Mononuclear cell (primary cell): ENCODE results near the gene SMG9. TPM values are rescaled to one million over a fixed set of nuclear protein-coding genes. Genes with fewer than 3 reads are reported as not detected.
A peak's percentile ranks its signal among the peaks of the same experiment; 100 is the strongest.
"Not testable (repeated sequence)": the region's sequence is repeated elsewhere in the genome, so short reads cannot be mapped to it uniquely, and the experiment has no call there.

Source experiments
- H3K27me3 ChIP-seq: 2 replicates; pipeline ENCODE4 v1.6.0; 2011; ENCODE audit warnings: low read length, control low read depth; ENCODE audit not compliant: insufficient read depth
- H3K4me1 ChIP-seq: 2 replicates; pipeline ENCODE4 v1.5.1; 2011; ENCODE audit warnings: mild to moderate bottlenecking, low read length, control low read depth; ENCODE audit not compliant: insufficient read depth
- H3K4me3 ChIP-seq: 2 replicates; pipeline ENCODE4 v1.5.1; 2011; ENCODE audit warnings: mild to moderate bottlenecking, low read length, moderate library complexity
- H3K9me3 ChIP-seq: 2 replicates; pipeline ENCODE4 v1.5.1; 2011; ENCODE audit warnings: low read depth, mild to moderate bottlenecking, control low read depth, low read length
- total RNA-seq: library from RNA; depleted of rRNA; stranded (reverse); fragments of >200 nt; gene quantifications from one replicate; pipeline ENCODE4 v1.2.3, GENCODE V29; 2012

SMG9 gene
- total RNA-seq, 1 donor, result 11.4 TPM

GRCh38 chr19:43769256-43769655, 14.5 kb upstream of the SMG9 start:
- H3K27me3 ChIP-seq, result no peaks in the 10 kb centered on the region
- no peaks in the 10 kb centered on the region for H3K9me3 ChIP-seq
- H3K4me1 ChIP-seq, result peaks cover 63% of the 10 kb centered on the region
- H3K4me3 ChIP-seq, result no peak overlapping the region

DNA sequence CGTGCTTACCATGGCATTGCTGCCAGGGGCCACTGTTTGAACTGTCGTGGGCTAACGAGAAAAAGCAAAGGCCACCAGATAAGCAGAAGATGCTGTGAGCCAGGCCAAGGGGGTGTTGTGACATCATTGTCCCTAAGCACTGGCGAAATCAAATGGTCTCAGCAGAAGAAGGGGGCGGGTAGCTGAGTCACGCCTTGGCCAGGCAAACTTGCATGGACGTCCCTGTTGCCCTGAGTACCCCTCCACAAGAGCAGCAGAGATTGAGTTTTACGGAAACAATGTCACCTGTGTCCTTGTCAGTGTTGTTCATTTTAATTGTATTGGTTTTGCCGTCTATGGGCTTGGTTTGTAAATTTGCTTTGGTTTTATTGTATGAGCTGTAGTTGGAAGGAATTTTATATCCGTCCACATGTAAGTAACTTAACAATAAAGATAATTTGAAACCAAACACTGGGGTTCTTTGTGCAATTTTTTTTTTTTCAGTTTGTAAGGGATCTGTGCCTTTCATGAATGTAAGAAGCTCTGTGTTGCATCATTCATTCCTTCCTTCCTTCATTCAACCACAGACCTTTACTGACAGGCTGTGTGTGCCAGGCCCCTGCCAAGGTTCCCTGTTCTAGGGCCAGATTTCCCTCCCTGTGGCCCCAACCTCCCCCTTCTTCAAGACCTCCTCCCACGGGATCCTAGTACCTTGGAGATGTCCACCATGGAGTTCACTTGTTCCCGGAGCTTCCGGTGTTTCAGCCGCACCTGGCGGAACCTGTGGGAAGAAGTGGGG, 13.7 kb upstream of the SMG9 start:
- H3K4me1 ChIP-seq, result peaks cover 69% of the 10 kb centered on the region

GRCh38 chr19:43767818-43768217, 13.1 kb upstream of the SMG9 start:
- Histone ChIP-seq H3K4me1 (peaks cover 74% of the 10 kb centered on the region), H3K4me3 (no peak overlapping the region)

More for the DNA sequence above, 13.7 kb upstream of the SMG9 start:
- Histone ChIP-seq H3K4me3 (no peak overlapping the region), H3K9me3 (no peaks in the 10 kb centered on the region), H3K27me3 (no peaks in the 10 kb centered on the region)

GRCh38 chr19:43767316-43767715, 12.6 kb upstream of the SMG9 start:
- no peak overlapping the region for H3K4me3 ChIP-seq
- no peaks in the 10 kb centered on the region for H3K27me3 ChIP-seq
- H3K9me3 ChIP-seq, result no peaks in the 10 kb centered on the region
- H3K4me1 ChIP-seq, result peaks cover 74% of the 10 kb centered on the region

More at GRCh38 chr19:43767818-43768217, 13.1 kb upstream of the SMG9 start:
- Histone ChIP-seq H3K9me3 (no peaks in the 10 kb centered on the region), H3K27me3 (no peaks in the 10 kb centered on the region)

GRCh38 chr19:43766755-43767043, 11.9 kb upstream of the SMG9 start:
- Histone ChIP-seq H3K4me3 (no peak overlapping the region), H3K9me3 (no peaks in the 10 kb centered on the region), H3K4me1 (peaks cover 74% of the 10 kb centered on the region), H3K27me3 (no peaks in the 10 kb centered on the region)

DNA sequence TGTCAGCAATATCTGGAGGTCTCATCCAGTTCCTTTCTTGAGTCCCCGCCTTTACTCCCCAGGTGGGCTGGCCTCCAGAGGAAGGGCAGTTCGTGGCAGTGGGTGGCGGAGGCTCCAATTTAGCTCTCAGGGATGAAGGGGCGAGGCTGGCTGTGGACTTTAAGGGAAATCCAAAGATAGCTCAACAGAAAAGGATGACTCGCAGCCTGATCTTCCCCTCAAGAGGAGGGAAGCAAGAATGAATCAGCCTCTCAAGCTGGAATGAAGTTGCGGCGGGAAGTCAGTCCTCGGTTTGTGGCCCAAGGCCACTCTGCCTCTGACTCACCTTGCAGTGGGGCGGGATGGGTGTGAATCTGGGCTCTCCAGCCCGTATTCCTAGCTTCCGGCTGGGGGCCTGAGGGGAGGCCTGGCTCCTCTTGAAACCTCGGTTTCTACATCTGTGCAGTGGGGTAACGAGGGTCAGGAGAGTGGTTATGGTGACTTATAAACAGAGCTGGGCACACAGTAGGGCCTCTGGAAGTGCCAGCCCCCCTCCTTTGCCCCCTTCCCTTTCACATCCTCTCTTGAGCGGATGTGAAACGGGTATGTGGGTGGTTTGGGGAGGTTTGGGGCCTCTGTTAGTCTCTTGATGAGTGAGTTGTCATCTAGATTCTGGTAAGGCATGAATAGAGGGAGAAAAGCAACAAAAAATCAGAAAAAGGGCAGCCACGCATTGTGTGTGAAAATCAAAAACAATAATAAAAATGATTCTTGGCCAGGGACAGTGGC, 10.5 kb upstream of the SMG9 start:
- Histone ChIP-seq H3K9me3 (no peaks in the 10 kb centered on the region), H3K4me3 (no peak overlapping the region), H3K27me3 (no peaks in the 10 kb centered on the region), H3K4me1 (peaks cover 72% of the 10 kb centered on the region)

- H3K27me3 ChIP-seq, H3K4me3 ChIP-seq, H3K9me3 ChIP-seq: not testable (repeated sequence)
- H3K4me1 ChIP-seq, result peaks cover 67% of the 10 kb centered on the region
These were observed 9.9 kb upstream of the SMG9 start for GRCh38 chr19:43764684-43765083.

- Histone ChIP-seq H3K4me3 (no peak overlapping the region), H3K4me1 (peaks cover 60% of the 10 kb centered on the region), H3K9me3 (no peaks in the 10 kb centered on the region), H3K27me3 (no peaks in the 10 kb centered on the region)
These were observed 8.7 kb upstream of the SMG9 start for GRCh38 chr19:43763473-43763939.

GRCh38 chr19:43762814-43763213, 8.1 kb upstream of the SMG9 start:
- Histone ChIP-seq H3K4me1 (peaks cover 59% of the 10 kb centered on the region), H3K9me3 (no peaks in the 10 kb centered on the region), H3K4me3 (no peak overlapping the region), H3K27me3 (no peaks in the 10 kb centered on the region)

DNA sequence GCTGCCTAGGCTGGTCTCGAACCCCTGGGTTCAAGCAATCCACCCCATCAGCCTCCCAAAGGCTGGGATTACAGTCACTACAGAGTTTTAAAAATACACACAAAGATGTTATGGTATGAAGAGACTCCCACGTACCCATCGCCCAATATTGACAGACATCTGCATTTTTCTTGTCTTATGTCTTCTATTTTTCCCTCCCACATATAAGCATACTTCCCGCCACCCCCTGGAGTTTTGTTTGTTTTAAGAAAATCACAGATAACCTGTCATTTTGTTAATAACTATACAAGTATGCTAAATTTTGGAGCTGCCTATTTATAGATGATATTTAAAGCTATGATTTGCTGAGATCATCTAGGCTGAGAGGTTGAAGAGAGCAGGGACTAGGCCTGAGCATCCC, 6.2 kb upstream of the SMG9 start:
- H3K9me3 ChIP-seq, result no peaks in the 10 kb centered on the region
- no peaks in the 10 kb centered on the region for H3K27me3 ChIP-seq
- H3K4me3 ChIP-seq, result no peak overlapping the region
- peaks cover 59% of the 10 kb centered on the region for H3K4me1 ChIP-seq

GRCh38 chr19:43759515-43759914, 4.8 kb upstream of the SMG9 start:
- no peaks in the 10 kb centered on the region for H3K9me3 ChIP-seq
- H3K4me3 ChIP-seq, result no peak overlapping the region
- H3K4me1 ChIP-seq, result peaks cover 54% of the 10 kb centered on the region
- H3K27me3 ChIP-seq, result no peaks in the 10 kb centered on the region

DNA sequence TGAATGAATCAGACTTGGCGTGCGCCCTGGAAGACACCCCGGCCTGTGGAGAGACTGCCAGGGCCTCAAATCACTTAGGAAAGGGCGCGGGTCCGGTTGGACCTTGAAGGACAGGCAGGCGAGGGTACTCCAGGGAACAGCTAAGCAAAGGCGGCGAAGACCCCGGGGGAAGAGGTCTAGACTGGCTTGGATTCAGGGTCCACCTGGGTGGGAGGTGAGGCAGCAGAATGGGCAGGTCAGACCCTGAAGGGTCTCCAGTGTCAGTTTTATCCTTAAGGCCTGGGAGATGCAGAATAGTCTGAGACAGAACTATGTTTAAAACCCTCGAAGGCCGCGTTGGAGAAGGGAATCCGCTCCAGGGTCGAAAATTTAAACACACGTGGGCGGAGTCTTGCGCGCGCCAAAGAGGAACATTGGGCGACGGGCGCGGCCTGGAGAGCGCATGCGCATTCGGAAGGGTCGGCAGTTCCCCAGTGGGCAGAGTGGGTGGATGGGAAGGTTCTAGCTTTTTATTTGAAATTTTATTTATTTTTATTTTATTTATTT, 567 bp upstream of the SMG9 start:
- Histone ChIP-seq H3K9me3 (no peaks in the 10 kb centered on the region), H3K4me1 (peaks cover 60% of the 10 kb centered on the region), H3K4me3 (peak overlapping the region; percentile 67), H3K27me3 (no peaks in the 10 kb centered on the region)

DNA sequence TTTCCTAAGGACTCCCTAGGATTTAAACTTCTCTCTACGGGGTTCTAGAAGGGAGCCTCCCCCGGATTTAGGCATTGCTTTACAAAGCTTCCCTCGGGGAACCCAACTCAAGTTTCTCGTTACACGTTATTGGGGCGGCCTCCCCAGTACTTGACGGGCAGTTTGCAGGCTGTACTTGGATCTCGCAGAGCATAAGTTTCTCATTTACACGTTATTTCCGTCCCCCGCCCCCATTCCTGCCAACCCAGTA, 584 bp downstream of the SMG9 start:
- Histone ChIP-seq H3K9me3 (no peaks in the 10 kb centered on the region), H3K4me1 (peaks cover 54% of the 10 kb centered on the region), H3K27me3 (no peaks in the 10 kb centered on the region), H3K4me3 (peak overlapping the region; percentile 67)

GRCh38 chr19:43752287-43752875, 2.4 kb downstream of the SMG9 start:
- no peaks in the 10 kb centered on the region for H3K27me3 ChIP-seq
- peaks cover 45% of the 10 kb centered on the region for H3K4me1 ChIP-seq
- no peak overlapping the region for H3K4me3 ChIP-seq
- H3K9me3 ChIP-seq, result no peaks in the 10 kb centered on the region

DNA sequence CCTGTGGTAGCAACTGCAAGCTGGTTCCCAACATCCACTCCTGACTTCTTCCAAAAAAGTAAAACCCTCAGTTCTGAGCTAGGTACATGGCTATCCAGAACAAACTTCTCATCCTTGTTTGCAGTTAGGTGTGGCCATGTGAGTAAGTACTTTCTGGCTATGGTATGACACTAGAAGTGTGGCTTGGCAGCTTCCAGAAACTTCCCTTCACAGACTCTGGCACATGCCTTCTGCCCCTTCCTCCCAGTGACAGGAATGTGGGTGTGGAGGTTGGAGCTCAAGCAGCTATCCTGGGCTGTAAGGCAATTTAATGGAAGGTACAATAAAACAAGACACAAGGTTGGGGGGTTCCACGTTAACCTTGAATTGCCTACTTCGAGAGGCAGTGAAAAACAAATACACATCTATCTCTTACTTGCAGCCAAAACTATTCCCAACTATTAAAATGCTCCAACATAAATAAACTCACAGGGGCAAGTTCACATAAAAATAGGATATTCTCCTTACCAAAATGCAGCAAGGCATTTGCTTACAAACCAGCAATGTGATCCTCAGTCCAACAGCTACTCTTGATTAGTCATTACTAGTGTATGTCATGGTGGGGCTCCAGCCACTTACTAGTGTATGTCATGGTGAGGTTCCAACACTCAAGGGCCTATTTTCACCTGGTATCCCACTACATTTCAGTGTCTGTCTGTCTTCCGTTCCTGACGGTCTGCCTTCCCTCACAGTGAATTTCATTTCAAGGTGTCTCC, 3.1 kb downstream of the SMG9 start:
- Histone ChIP-seq H3K4me3 (no peak overlapping the region), H3K27me3 (no peaks in the 10 kb centered on the region), H3K9me3 (no peaks in the 10 kb centered on the region), H3K4me1 (peaks cover 37% of the 10 kb centered on the region)
